ENCODE measurements around the gene ARFRP1. TPM values are rescaled to one million over a fixed set of nuclear protein-coding genes. Genes with fewer than 3 reads are reported as not detected.

Gene ARFRP1
- total RNA-seq, 1 experiment from 2014 or later = 66.1 TPM

- Histone ChIP-seq H3K36me3 (peaks cover 38% of the 10 kb centered on the region), H3K4me3 (no peak overlapping the region), H3K27me3 (no peaks in the 10 kb centered on the region), H3K9me3 (0 out of 2 replicates have a peak, but pooled peaks cover 2% of the 10 kb centered on the region)
- no peak for DNase-seq
Observed at GRCh38 chr20:63690898-63691710, 16.7 kb downstream of the ARFRP1 start.

- no peak overlapping the region for H3K4me3 ChIP-seq
- H3K36me3 ChIP-seq = peaks cover 40% of the 10 kb centered on the region
- no peak for DNase-seq
- H3K9me3 ChIP-seq = 0 out of 2 replicates have a peak, but pooled peaks cover 2% of the 10 kb centered on the region
- H3K27me3 ChIP-seq = no peaks in the 10 kb centered on the region
Observed at GRCh38 chr20:63690003-63690897, 17.5 kb downstream of the ARFRP1 start.

GRCh38 chr20:63689046-63690002 lies 18.5 kb downstream of the ARFRP1 start:
- no peak for DNase-seq
- H3K4me3 ChIP-seq = no peak overlapping the region
- 0 out of 2 replicates have a peak, but pooled peaks cover 2% of the 10 kb centered on the region for H3K9me3 ChIP-seq
- peaks cover 35% of the 10 kb centered on the region for H3K36me3 ChIP-seq
- no peaks in the 10 kb centered on the region for H3K27me3 ChIP-seq

- no peak for DNase-seq
- no peaks in the 10 kb centered on the region for H3K27me3 ChIP-seq
- H3K4me3 ChIP-seq = no peak overlapping the region
- no peaks in the 10 kb centered on the region for H3K9me3 ChIP-seq
- H3K36me3 ChIP-seq = peaks cover 37% of the 10 kb centered on the region
Observed at GRCh38 chr20:63688228-63689045, 19.3 kb downstream of the ARFRP1 start.

- no peak for DNase-seq
- H3K27me3 ChIP-seq = no peaks in the 10 kb centered on the region
- peaks cover 44% of the 10 kb centered on the region for H3K36me3 ChIP-seq
- no peak overlapping the region for H3K4me3 ChIP-seq
- H3K9me3 ChIP-seq = no peaks in the 10 kb centered on the region
Observed at GRCh38 chr20:63687419-63688178, 20.2 kb downstream of the ARFRP1 start.

GRCh38 chr20:63686492-63687321 lies 21.1 kb downstream of the ARFRP1 start:
- Histone ChIP-seq H3K4me3 (no peak overlapping the region), H3K9me3 (peaks cover 2% of the 10 kb centered on the region; the same call in 1 of the 2 replicates), H3K27me3 (no peaks in the 10 kb centered on the region), H3K36me3 (peaks cover 47% of the 10 kb centered on the region)
- no peak for DNase-seq

GRCh38 chr20:63686094-63686491 lies 21.7 kb downstream of the ARFRP1 start:
- DNase-seq = no peak
- Histone ChIP-seq H3K9me3 (peaks cover 8% of the 10 kb centered on the region; the same call in 1 of the 2 replicates), H3K27me3 (no peaks in the 10 kb centered on the region), H3K36me3 (peaks cover 53% of the 10 kb centered on the region), H3K4me3 (no peak overlapping the region)

- Histone ChIP-seq H3K27me3 (no peaks in the 10 kb centered on the region), H3K4me3 (no peak overlapping the region), H3K9me3 (peaks cover 8% of the 10 kb centered on the region; the same call in 1 of the 2 replicates), H3K36me3 (peaks cover 60% of the 10 kb centered on the region)
- DNase-seq = no peak
Observed at GRCh38 chr20:63685269-63686026, 22.3 kb downstream of the ARFRP1 start.

GRCh38 chr20:63682384-63683139 lies 25.2 kb downstream of the ARFRP1 start:
- H3K4me3 ChIP-seq = no peak overlapping the region
- no peaks in the 10 kb centered on the region for H3K27me3 ChIP-seq
- H3K36me3 ChIP-seq = peaks cover 59% of the 10 kb centered on the region
- DNase-seq = peak; percentile 100
- peaks cover 8% of the 10 kb centered on the region; the same call in 1 of the 2 replicates for H3K9me3 ChIP-seq

- peaks cover 8% of the 10 kb centered on the region; the same call in 1 of the 2 replicates for H3K9me3 ChIP-seq
- peaks cover 61% of the 10 kb centered on the region for H3K36me3 ChIP-seq
- H3K27me3 ChIP-seq = no peaks in the 10 kb centered on the region
- no peak overlapping the region for H3K4me3 ChIP-seq
- DNase-seq = no peak
Observed at GRCh38 chr20:63681609-63682142, 26.1 kb downstream of the ARFRP1 start.

GRCh38 chr20:63680857-63681608 lies 26.7 kb downstream of the ARFRP1 start:
- H3K4me3 ChIP-seq = no peak overlapping the region
- no peak for DNase-seq
- no peaks in the 10 kb centered on the region for H3K27me3 ChIP-seq
- peaks cover 61% of the 10 kb centered on the region for H3K36me3 ChIP-seq
- peaks cover 8% of the 10 kb centered on the region; the same call in 1 of the 2 replicates for H3K9me3 ChIP-seq

- no peak for DNase-seq
- Histone ChIP-seq H3K4me3 (no peak overlapping the region), H3K9me3 (peaks cover 8% of the 10 kb centered on the region; the same call in 1 of the 2 replicates), H3K36me3 (peaks cover 61% of the 10 kb centered on the region), H3K27me3 (no peaks in the 10 kb centered on the region)
Observed at GRCh38 chr20:63680427-63680826, 27.3 kb downstream of the ARFRP1 start.

Data from MG63 (cell line).